HepG2 (cell line): Measurements from ENCODE around the gene TMC2. TPM values are rescaled to one million over a fixed set of nuclear protein-coding genes. Genes with fewer than 3 reads are reported as not detected.

Source experiments
- EED ChIP-seq: sonication (generic); formaldehyde crosslinking; IDR thresholded peaks from 2 replicates; pipeline ENCODE4 v1.5.0; 2020; ENCODE audit warnings: mild to moderate bottlenecking, missing genetic modification reagents
- ETV6 ChIP-seq: sonication (generic); formaldehyde crosslinking; conservative IDR thresholded peaks from 2 replicates; pipeline ENCODE4 v1.4.0; 2020; ENCODE audit warnings: missing genetic modification reagents
- HOXA7 ChIP-seq: sonication (generic); formaldehyde crosslinking; IDR thresholded peaks from 2 replicates; pipeline ENCODE4 v1.8.1; 2022; ENCODE audit warnings: mild to moderate bottlenecking, missing genetic modification reagents, moderate library complexity
- KDM3A ChIP-seq: IDR thresholded peaks from 2 replicates; pipeline ENCODE4 v1.6.1; 2018; ENCODE audit warnings: low read depth, missing compliant biosample characterization
- MEIS2 ChIP-seq: sonication (generic); formaldehyde crosslinking; IDR thresholded peaks from 2 replicates; pipeline ENCODE4 v1.9.0; 2021; ENCODE audit warnings: mild to moderate bottlenecking, missing genetic modification reagents
- NR2F2 ChIP-seq: IDR thresholded peaks from 2 replicates; pipeline ENCODE4 v1.6.1; 2012; ENCODE audit warnings: low read depth, inconsistent platforms, borderline replicate concordance
- PHF21A ChIP-seq: sonication (generic); formaldehyde crosslinking; IDR thresholded peaks from 2 replicates; pipeline ENCODE4 v1.5.0; 2020; ENCODE audit warnings: mild to moderate bottlenecking, missing genetic modification reagents
- RNF2 ChIP-seq: fragments of 450-650 bp; conservative IDR thresholded peaks from 2 replicates; pipeline ENCODE4 v1.6.1; 2016; ENCODE audit warnings: low read depth
- RXRA ChIP-seq: sonication (generic); formaldehyde crosslinking; IDR thresholded peaks from 2 replicates; pipeline ENCODE4 v1.5.1; 2020; ENCODE audit warnings: missing genetic modification reagents
- SIN3B ChIP-seq: fragments of 150-350 bp; IDR thresholded peaks from 2 replicates; pipeline ENCODE4 v1.6.1; 2014; ENCODE audit warnings: low read length
- TCF7 ChIP-seq: sonication (generic); IDR thresholded peaks from 2 replicates; pipeline ENCODE4 v1.6.1; 2016; ENCODE audit warnings: antibody characterized with exemption, low read depth
- ZNF33B ChIP-seq: sonication (generic); formaldehyde crosslinking; IDR thresholded peaks from 2 replicates; pipeline ENCODE4 v1.5.1; 2020; ENCODE audit warnings: mild to moderate bottlenecking, missing genetic modification reagents
- polyA plus RNA-seq, 8 experiments: library from polyadenylated mRNA; depleted of rRNA in 3 of 8; stranded (reverse) in 7 of 8; unstranded in 1 of 8; fragments of >200 nt; fragmentation: Illumina TruSeq in 4 of 8; extraction: Trizol in 4 of 8; gene quantifications; 2 replicates each; pipeline versions ENCODE4 v1.2.1 to v1.2.3, GENCODE V29; 2011 to 2016; ENCODE audit warnings: low read depth in 4 of 8, missing spikeins in 1 of 8, mixed read lengths in 1 of 8; ENCODE audit not compliant: insufficient read depth in 1 of 8
- total RNA-seq, 5 experiments: library from RNA; depleted of rRNA; stranded (reverse); fragments of >200 nt; fragmentation: Illumina TruSeq; extraction: Trizol; gene quantifications; 2 replicates each; pipeline ENCODE4 v1.2.3, GENCODE V29; 2016; ENCODE audit warnings: low read depth in 1 of 5
- TF ChIP-seq, protein P1 (sequence below): IDR thresholded peaks from 2 replicates; pipeline ENCODE4 v1.6.1; 2016; ENCODE audit warnings: low read depth, control low read depth
- TF ChIP-seq, protein P2 (sequence below): IDR thresholded peaks from 2 replicates; pipeline ENCODE4 v1.6.1; 2016; ENCODE audit warnings: low read depth, missing genetic modification reagents, missing compliant biosample characterization
- TF ChIP-seq, protein P3 (sequence below): sonication (generic); formaldehyde crosslinking; IDR thresholded peaks from 2 replicates; pipeline ENCODE4 v1.4.0; 2020; ENCODE audit warnings: missing genetic modification reagents
- TF ChIP-seq, protein P4 (sequence below): sonication (generic); formaldehyde crosslinking; conservative IDR thresholded peaks from 2 replicates; pipeline ENCODE4 v1.8.0; 2022; ENCODE audit warnings: mild to moderate bottlenecking, moderate library complexity, missing genetic modification reagents

Gene TMC2
- total and polyA plus RNA-seq, 2 of the 13 experiments (the other 11 are each of a cell fraction or from before 2014, with no cell fraction given), result not detected

DNA sequence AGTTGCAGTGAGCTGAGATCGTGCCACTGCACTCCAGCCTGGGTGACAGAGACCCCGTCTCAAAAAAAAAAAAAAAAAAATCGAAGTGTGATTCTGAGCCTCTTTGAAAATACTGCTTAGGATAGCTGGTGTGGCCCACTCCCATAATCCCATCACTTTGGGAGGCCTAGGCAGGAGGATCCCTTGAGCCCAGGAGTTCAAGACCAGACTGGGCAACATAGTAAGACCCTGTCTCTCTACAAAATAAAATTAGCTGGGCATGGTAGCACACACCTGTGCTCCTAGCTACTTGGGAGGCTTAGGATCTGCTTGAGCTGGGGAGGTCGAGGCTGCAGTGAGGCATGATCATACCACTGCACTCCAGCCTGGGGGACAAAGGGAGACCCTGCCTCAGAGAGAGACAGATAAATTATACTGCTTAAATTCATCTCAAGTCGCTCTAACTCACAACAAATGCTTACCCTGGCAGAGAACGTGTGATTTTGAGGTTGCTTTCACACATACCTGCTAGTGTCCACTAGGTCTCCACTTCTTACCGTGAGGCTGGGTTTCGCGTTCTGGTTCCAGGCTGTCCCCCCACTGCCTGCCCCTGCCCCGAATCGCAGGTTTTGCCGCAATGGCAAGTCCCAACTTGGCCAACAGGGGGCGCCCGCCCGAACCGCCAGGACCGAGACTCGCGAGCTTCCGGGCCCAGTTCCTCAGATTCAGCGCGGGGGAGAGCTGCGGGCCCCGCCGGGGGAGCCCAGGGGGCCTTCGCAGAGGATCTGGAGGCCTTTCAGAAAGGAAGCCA, 12.3 kb upstream of the TMC2 start (continued):
- 0 out of 2 replicates have a peak, but pooled peaks have one; percentile 59 for TF ChIP-seq EED (CRISPR knock-in tag)
- TF ChIP-seq RNF2, result no peak; the same call in 1 of the 2 replicates
- TF ChIP-seq, protein P1, sequence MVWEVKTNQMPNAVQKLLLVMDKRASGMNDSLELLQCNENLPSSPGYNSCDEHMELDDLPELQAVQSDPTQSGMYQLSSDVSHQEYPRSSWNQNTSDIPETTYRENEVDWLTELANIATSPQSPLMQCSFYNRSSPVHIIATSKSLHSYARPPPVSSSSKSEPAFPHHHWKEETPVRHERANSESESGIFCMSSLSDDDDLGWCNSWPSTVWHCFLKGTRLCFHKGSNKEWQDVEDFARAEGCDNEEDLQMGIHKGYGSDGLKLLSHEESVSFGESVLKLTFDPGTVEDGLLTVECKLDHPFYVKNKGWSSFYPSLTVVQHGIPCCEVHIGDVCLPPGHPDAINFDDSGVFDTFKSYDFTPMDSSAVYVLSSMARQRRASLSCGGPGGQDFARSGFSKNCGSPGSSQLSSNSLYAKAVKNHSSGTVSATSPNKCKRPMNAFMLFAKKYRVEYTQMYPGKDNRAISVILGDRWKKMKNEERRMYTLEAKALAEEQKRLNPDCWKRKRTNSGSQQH (CRISPR knock-in tag), result peak; percentile 82
- no peak for TF ChIP-seq SIN3B
- peak; percentile 73; the same call in 1 of the 2 replicates for TF ChIP-seq KDM3A (CRISPR knock-in tag)
- no peak for TF ChIP-seq HOXA7
- 0 out of 2 replicates have a peak, but pooled peaks have one; percentile 14 for TF ChIP-seq ZNF33B
- TF ChIP-seq TCF7, result no peak
- TF ChIP-seq, protein P2, sequence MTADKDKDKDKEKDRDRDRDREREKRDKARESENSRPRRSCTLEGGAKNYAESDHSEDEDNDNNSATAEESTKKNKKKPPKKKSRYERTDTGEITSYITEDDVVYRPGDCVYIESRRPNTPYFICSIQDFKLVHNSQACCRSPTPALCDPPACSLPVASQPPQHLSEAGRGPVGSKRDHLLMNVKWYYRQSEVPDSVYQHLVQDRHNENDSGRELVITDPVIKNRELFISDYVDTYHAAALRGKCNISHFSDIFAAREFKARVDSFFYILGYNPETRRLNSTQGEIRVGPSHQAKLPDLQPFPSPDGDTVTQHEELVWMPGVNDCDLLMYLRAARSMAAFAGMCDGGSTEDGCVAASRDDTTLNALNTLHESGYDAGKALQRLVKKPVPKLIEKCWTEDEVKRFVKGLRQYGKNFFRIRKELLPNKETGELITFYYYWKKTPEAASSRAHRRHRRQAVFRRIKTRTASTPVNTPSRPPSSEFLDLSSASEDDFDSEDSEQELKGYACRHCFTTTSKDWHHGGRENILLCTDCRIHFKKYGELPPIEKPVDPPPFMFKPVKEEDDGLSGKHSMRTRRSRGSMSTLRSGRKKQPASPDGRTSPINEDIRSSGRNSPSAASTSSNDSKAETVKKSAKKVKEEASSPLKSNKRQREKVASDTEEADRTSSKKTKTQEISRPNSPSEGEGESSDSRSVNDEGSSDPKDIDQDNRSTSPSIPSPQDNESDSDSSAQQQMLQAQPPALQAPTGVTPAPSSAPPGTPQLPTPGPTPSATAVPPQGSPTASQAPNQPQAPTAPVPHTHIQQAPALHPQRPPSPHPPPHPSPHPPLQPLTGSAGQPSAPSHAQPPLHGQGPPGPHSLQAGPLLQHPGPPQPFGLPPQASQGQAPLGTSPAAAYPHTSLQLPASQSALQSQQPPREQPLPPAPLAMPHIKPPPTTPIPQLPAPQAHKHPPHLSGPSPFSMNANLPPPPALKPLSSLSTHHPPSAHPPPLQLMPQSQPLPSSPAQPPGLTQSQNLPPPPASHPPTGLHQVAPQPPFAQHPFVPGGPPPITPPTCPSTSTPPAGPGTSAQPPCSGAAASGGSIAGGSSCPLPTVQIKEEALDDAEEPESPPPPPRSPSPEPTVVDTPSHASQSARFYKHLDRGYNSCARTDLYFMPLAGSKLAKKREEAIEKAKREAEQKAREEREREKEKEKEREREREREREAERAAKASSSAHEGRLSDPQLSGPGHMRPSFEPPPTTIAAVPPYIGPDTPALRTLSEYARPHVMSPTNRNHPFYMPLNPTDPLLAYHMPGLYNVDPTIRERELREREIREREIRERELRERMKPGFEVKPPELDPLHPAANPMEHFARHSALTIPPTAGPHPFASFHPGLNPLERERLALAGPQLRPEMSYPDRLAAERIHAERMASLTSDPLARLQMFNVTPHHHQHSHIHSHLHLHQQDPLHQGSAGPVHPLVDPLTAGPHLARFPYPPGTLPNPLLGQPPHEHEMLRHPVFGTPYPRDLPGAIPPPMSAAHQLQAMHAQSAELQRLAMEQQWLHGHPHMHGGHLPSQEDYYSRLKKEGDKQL, result no peak
- TF ChIP-seq ETV6 (CRISPR knock-in tag), result no peak
- TF ChIP-seq, protein P3, sequence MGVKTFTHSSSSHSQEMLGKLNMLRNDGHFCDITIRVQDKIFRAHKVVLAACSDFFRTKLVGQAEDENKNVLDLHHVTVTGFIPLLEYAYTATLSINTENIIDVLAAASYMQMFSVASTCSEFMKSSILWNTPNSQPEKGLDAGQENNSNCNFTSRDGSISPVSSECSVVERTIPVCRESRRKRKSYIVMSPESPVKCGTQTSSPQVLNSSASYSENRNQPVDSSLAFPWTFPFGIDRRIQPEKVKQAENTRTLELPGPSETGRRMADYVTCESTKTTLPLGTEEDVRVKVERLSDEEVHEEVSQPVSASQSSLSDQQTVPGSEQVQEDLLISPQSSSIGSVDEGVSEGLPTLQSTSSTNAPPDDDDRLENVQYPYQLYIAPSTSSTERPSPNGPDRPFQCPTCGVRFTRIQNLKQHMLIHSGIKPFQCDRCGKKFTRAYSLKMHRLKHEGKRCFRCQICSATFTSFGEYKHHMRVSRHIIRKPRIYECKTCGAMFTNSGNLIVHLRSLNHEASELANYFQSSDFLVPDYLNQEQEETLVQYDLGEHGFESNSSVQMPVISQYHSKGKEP, result no peak
- TF ChIP-seq RXRA (CRISPR knock-in tag), result peak; percentile 45
- TF ChIP-seq MEIS2 (CRISPR knock-in tag), result no peak
- TF ChIP-seq, protein P4, sequence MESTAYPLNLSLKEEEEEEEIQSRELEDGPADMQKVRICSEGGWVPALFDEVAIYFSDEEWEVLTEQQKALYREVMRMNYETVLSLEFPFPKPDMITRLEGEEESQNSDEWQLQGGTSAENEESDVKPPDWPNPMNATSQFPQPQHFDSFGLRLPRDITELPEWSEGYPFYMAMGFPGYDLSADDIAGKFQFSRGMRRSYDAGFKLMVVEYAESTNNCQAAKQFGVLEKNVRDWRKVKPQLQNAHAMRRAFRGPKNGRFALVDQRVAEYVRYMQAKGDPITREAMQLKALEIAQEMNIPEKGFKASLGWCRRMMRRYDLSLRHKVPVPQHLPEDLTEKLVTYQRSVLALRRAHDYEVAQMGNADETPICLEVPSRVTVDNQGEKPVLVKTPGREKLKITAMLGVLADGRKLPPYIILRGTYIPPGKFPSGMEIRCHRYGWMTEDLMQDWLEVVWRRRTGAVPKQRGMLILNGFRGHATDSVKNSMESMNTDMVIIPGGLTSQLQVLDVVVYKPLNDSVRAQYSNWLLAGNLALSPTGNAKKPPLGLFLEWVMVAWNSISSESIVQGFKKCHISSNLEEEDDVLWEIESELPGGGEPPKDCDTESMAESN, result 0 out of 2 replicates have a peak, but pooled peaks have one; percentile 84
- no peak for TF ChIP-seq PHF21A
- TF ChIP-seq NR2F2, result no peak
